ENCODE results near the gene INSRR.

INSRR gene

DNA sequence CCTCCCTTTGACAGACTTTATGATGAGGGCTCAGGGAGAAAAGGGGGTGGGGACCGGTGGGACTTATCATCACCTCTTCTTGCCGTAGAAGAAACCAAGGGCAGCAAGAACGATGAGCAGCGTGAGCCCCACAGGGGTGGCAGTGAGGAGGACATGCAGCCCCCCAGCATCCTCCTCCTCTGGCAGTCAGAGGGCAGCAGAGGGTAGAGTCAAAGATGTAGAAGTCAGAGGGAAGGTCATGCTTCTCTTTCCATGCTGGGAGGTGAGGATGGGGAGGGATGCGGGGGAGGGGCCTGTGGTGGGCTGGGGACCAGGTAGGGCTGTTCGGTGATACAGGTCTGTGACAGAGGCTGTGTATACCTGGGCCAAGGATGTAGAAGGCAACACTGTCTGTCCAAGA, 14.8 kb downstream of the INSRR start:
- H3K27ac ChIP-seq: no peak overlapping the region
- TF ChIP-seq, protein P1, sequence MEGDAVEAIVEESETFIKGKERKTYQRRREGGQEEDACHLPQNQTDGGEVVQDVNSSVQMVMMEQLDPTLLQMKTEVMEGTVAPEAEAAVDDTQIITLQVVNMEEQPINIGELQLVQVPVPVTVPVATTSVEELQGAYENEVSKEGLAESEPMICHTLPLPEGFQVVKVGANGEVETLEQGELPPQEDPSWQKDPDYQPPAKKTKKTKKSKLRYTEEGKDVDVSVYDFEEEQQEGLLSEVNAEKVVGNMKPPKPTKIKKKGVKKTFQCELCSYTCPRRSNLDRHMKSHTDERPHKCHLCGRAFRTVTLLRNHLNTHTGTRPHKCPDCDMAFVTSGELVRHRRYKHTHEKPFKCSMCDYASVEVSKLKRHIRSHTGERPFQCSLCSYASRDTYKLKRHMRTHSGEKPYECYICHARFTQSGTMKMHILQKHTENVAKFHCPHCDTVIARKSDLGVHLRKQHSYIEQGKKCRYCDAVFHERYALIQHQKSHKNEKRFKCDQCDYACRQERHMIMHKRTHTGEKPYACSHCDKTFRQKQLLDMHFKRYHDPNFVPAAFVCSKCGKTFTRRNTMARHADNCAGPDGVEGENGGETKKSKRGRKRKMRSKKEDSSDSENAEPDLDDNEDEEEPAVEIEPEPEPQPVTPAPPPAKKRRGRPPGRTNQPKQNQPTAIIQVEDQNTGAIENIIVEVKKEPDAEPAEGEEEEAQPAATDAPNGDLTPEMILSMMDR (conservative IDR thresholded peaks at IDR 0.05): no peak

- no peak overlapping the region for H3K27ac ChIP-seq
- TF ChIP-seq, protein P1 (conservative IDR thresholded peaks at IDR 0.05): no peak
These were observed 16.2 kb downstream of the INSRR start for GRCh38 chr1:156842618-156843300.

DNA sequence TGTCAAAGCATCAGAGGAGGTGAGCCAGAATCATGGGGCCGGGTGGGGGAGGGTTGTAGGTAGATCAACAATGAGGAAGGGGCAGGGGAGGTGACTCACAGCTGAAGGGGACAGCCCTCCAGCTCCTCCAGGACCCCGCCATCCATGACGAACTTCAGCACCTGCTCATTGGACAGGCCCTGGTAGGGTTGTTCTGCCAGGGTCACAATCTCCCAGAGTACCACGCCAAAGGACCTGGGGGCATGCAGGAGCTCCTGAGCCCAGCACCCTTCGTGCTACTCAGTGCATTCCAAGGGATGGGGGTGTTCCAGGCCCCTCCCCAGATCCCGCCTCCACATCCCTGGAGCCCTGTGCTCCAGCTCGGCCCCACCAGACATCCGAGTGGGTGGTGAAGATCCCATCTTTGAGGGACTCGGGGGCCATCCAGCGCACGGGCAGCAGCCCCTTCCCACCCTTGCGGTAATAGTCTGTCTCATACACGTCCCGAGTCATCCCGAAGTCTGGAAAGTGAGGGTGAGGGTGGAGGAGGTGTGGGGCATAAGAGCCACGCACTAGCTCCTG, 17.5 kb downstream of the INSRR start:
- TF ChIP-seq, protein P1 (conservative IDR thresholded peaks at IDR 0.05): no peak
- no peak overlapping the region for H3K27ac ChIP-seq

DNA sequence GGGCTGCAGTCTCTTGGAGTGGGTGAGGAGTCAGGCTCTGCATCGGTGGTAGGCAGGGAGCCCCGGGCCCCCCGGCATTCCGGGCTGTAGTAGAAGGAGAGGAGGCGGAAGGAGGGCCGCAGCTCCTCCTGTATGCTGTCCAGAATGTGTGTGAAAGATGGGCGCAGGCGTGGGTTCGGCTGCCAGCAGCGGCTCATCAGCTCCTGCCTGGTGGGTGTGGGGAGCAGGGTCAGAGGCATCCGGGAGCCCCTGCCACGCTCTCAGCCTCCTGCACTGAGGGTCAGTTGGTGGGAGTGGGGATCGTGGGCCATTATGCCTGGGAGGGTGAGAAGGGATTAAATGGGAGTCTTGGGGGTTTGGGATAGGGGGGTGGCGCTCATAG, 18.0 kb downstream of the INSRR start:
- no peak overlapping the region for H3K27ac ChIP-seq

GRCh38 chr1:156840186-156840897, 18.6 kb downstream of the INSRR start:
- H3K27ac ChIP-seq: no peak overlapping the region

More for the DNA sequence above, 18.0 kb downstream of the INSRR start:
- TF ChIP-seq, protein P1 (conservative IDR thresholded peaks at IDR 0.05): no peak

GRCh38 chr1:156839426-156840109, 19.3 kb downstream of the INSRR start:
- H3K27ac ChIP-seq: no peak overlapping the region
- TF ChIP-seq, protein P1 (conservative IDR thresholded peaks at IDR 0.05): no peak

More at GRCh38 chr1:156840186-156840897, 18.6 kb downstream of the INSRR start:
- TF ChIP-seq, protein P1 (conservative IDR thresholded peaks at IDR 0.05): no peak

DNA sequence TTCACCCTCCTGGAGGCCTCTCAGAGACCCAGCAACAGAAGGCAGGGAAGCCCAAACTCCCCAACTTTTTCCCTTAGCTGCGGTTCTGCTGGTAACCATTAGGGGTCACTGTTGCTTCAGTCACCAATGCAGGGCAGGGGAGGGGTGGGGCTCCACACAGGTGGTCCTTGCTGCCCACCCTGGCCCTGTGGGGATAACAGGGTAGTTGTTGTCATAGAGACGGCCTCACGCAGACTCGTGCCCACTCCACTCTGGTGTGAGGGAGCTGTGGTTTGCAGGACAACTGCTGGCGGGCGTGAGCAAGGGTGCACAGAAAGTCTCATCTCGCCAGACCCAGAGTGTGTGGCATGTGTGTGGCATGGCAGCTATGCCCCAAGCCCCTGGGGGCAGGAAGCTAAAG, 19.9 kb downstream of the INSRR start:
- no peak overlapping the region for H3K27ac ChIP-seq
- TF ChIP-seq, protein P1 (conservative IDR thresholded peaks at IDR 0.05): peak; percentile 89
